GM21786 (cell line): Measurements from ENCODE around the gene EPAS1.

Experiments used
- ATAC-seq: cut with Tn5 transposase; IDR thresholded peaks from one replicate; pipeline ENCODE4 v1.9.1; 2021; ENCODE audit not compliant: unreplicated experiment

EPAS1 gene

GRCh38 chr2:46337208-46337994 lies 40.2 kb downstream of the EPAS1 start:
- ATAC-seq = no peak

- no peak for ATAC-seq
These were observed 41.5 kb downstream of the EPAS1 start for GRCh38 chr2:46338674-46339073.

GRCh38 chr2:46339200-46339599 lies 42.0 kb downstream of the EPAS1 start:
- ATAC-seq = no peak

DNA sequence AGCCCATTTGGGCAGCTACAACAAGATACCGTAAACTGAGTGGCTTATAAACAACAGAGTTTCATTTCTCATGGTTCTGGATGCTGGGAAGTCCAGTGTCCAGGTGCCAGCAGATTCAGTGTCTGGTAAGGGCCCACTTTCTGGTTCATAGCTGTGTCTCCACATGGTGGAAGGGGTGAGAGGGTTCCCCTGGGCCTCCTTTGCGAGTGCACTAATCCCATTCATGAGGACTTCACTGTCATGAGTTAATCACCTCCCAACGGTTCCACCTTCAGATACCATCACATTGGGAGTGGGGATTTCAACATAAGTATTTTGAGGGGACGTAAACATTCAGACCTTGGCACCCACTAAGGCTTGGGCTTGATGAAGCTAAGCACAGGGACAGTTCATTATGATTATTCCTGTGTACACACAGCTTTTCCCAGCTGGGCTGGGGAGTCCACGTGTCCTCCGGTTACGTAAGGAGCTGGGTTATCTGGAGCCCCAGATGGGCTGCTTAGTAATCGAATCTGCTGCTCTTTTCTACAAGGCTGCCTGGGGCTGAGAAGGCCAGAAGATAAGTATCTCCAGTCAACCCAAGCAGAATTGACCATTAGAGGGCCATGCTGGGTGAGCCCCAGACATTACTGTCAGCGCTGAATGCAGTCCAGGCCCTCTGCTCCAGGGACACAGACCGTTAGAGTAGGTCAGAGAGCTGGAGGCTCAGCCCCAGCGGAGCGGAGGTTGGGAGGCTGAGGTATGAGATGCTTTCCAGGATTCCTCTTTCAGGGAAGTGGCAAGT lies 42.7 kb downstream of the EPAS1 start:
- ATAC-seq = no peak

GRCh38 chr2:46340740-46341420 lies 43.7 kb downstream of the EPAS1 start:
- no peak for ATAC-seq

DNA sequence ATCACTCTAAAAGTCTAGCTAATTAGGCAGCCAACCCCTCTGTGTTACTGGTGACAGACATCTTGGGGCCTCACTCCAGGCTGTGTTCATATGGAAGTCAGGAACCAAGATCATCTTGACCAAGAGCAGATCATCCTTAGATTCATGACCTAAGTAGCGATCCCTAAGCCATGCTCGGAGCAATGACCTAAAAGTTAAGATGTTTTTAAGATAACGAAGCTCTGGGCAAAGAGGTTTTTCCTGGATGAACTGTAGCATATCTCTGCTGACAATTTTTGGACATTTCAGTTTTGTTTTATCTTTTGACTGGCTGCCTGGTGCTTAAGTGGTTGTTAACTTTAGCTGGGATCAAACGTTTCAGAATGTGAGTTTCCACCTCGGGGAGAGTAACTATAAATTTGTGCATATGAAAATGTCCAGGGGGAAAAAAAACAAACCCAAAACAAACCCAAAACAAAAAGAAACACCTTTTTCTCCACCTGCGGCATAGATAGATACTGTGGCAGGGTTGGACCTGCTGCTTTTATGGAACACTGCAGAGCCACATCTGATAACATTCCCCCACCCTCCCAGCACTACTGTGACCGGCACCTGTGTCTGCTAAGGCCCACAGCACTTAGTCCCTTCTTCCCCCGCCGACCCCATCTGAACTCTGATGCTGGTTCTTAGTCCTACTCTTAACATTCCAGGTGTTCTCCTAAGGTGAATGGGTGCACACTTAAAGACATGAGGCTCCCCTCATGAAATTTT lies 45.5 kb downstream of the EPAS1 start:
- no peak for ATAC-seq

- ATAC-seq = no peak
These were observed 47.5 kb downstream of the EPAS1 start for GRCh38 chr2:46344706-46345105.

- ATAC-seq = no peak
These were observed 48.6 kb downstream of the EPAS1 start for GRCh38 chr2:46345775-46346174.

GRCh38 chr2:46346719-46347118 lies 49.5 kb downstream of the EPAS1 start:
- no peak for ATAC-seq

DNA sequence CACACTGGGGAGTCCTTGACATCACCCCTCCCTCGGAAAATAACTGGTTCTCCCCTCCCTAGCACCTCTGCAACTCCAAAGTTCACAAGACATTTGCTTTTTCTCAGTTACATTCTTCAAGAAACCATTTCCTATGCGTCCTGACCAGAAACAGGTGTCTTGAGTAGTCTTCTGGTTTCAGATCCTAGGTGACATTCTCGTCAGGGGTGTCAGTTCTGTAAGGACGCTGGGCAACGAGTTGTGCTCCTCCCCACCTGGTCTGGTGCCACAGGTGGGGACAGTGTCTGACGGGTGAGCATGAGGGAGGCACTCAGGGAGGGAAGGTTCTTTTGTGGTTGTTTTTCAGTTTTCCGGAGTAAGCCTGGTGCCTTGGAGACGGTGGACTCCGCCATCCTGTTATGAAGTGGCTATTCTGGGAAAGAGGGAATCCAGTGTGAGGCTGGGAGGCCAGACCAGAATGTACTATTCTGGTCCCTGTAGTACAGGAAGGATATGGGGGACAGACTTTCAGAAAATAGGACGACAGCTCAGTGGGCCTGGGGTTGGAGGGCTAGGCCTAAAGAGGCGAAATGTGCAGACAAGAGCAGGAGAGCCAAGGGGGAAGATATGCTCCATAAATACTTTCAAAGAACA lies 50.6 kb downstream of the EPAS1 start:
- ATAC-seq = no peak

DNA sequence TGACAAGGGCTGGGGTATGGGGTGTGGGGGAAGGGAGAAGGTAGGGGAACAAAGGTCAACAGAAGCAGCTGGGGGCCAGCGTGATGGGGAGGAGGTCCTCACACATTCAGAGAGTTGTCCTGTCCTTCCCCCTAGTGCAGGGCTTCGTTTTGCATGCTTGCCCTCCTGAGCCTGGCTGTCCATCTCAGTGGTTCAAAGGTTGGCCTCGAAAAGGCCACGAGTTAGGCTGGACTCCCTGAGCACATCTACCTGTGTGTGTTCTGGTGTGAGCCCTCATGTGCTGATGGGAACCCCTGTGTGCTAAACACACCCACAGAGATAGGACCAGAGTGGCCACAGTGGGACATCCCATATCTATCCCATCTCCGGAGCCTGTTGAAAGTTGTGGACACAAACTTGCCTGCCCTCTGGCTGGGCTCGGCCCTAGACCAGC lies 51.9 kb downstream of the EPAS1 start:
- no peak for ATAC-seq

- no peak for ATAC-seq
These were observed 53.0 kb downstream of the EPAS1 start for GRCh38 chr2:46350029-46350689.

GRCh38 chr2:46351098-46351749 lies 54.0 kb downstream of the EPAS1 start:
- no peak for ATAC-seq

GRCh38 chr2:46351750-46352138 lies 54.5 kb downstream of the EPAS1 start:
- ATAC-seq = no peak

GRCh38 chr2:46352621-46353020 lies 55.4 kb downstream of the EPAS1 start:
- ATAC-seq = no peak

DNA sequence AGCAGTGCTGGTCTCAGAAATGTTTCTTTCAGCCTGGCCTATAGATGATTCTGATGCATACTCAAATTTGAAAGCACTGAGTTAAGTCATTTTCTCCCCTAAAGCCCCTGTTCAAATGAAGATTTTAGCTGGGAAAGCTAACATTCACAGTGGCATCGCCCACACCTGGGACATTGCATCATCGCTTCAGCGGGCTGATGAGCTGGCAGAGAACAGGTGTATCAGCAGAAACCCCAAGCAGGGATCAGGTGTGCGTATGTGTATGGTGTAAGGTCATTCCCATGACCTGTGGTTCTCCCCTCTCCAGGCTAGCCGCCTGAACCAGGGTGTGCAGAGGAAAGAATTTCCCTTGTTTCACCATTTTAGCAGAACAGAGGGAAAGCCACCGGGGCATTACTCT lies 56.3 kb downstream of the EPAS1 start:
- no peak for ATAC-seq

GRCh38 chr2:46355756-46356155 lies 58.5 kb downstream of the EPAS1 start:
- no peak for ATAC-seq

- ATAC-seq = no peak
These were observed 59.8 kb downstream of the EPAS1 start for GRCh38 chr2:46356991-46357390.

DNA sequence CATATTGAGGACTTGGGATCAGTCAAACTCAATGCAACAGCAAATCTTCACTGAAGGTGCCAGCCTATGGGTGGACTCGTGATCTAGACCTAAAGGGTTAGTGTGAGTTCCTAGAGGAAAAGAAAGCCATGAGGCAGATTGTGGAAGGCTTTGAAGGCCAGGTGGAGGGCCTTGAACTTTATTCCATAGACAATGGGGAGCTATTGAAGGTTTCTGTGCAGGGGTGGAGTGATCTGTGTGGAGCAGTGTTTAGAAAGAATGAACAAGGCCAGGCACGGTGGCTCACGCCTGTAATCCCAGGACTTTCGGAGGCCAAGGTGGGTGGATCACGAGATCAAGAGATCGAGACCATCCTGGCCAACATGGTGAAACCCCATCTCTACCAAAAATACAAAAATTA lies 61.5 kb downstream of the EPAS1 start:
- ATAC-seq = no peak

- ATAC-seq = no peak
These were observed 63.1 kb downstream of the EPAS1 start for GRCh38 chr2:46360303-46360702.
